Neuronal stem cell (in vitro differentiated cells): ENCODE results near the gene SH3PXD2A.
A peak's percentile ranks its signal among the peaks of the same experiment; 100 is the strongest.

ENCODE experiments used
- DNase-seq: peaks from one replicate; pipeline ENCODE4 v3.0.0-alpha.2; 2013; ENCODE audit warnings: low spot score
- H2AFZ ChIP-seq: one replicate; pipeline ENCODE4 v1.6.1; 2013; ENCODE audit warnings: mild to moderate bottlenecking, low read length, inconsistent platforms
- H2AK5ac ChIP-seq: 2 replicates; pipeline ENCODE4 v1.6.1; 2013; ENCODE audit warnings: low read depth, mild to moderate bottlenecking, inconsistent platforms, low read length, moderate library complexity, mixed read lengths
- H2BK120ac ChIP-seq: 2 replicates; pipeline ENCODE4 v1.6.1; 2013; ENCODE audit warnings: low read depth, mild to moderate bottlenecking, inconsistent platforms, low read length, moderate library complexity, mixed read lengths
- H2BK12ac ChIP-seq: one replicate; pipeline ENCODE4 v1.6.1; 2013; ENCODE audit warnings: low read length, inconsistent platforms
- H2BK15ac ChIP-seq: 2 replicates; pipeline ENCODE4 v1.6.1; 2013; ENCODE audit warnings: mild to moderate bottlenecking, low read length, inconsistent platforms, mixed read lengths
- H2BK5ac ChIP-seq: one replicate; pipeline ENCODE4 v1.6.1; 2013; ENCODE audit warnings: inconsistent platforms, mild to moderate bottlenecking, low read length, moderate library complexity
- H3K14ac ChIP-seq: one replicate; pipeline ENCODE4 v1.6.1; 2013; ENCODE audit warnings: low read length, inconsistent platforms
- H3K18ac ChIP-seq: 2 replicates; pipeline ENCODE4 v1.6.1; 2013; ENCODE audit warnings: low read length, inconsistent platforms
- H3K23ac ChIP-seq: 2 replicates; pipeline ENCODE4 v1.6.1; 2013; ENCODE audit warnings: low read depth, mild to moderate bottlenecking, mixed read lengths, low read length, inconsistent platforms; ENCODE audit not compliant: poor library complexity
- H3K27ac ChIP-seq: replicated peaks from 3 replicates; pipeline ENCODE4 v1.5.1; 2013; ENCODE audit warnings: low read length, inconsistent platforms
- H3K27me3 ChIP-seq, 3 experiments: 2 replicates each; pipeline ENCODE4 v1.6.1; 2013; ENCODE audit warnings: low read length in 3 of 3, mild to moderate bottlenecking in 2 of 3, inconsistent platforms in 1 of 3, low read depth in 1 of 3, mixed read lengths in 1 of 3, moderate library complexity in 1 of 3; ENCODE audit not compliant: control insufficient read depth in 3 of 3, insufficient read depth in 3 of 3
- H3K36me3 ChIP-seq, 2 donors: replicated peaks in 1 of 2; 2 replicates each; pipeline ENCODE4 v1.6.1; 2013; ENCODE audit warnings: low read length in 2 of 2; ENCODE audit not compliant: control insufficient read depth in 2 of 2, insufficient read depth in 2 of 2
- H3K4ac ChIP-seq: 2 replicates; pipeline ENCODE4 v1.6.1; 2013; ENCODE audit warnings: inconsistent platforms, mild to moderate bottlenecking, low read length, moderate library complexity
- H3K4me1 ChIP-seq, 2 donors: 1 replicate in 1 of 2; 2 replicates in 1 of 2; pipeline ENCODE4 v1.6.1; 2013; ENCODE audit warnings: low read length in 2 of 2, low read depth in 1 of 2; ENCODE audit not compliant: control insufficient read depth in 2 of 2, insufficient read depth in 1 of 2
- H3K4me2 ChIP-seq: one replicate; pipeline ENCODE4 v1.6.1; 2013; ENCODE audit warnings: mild to moderate bottlenecking, low read length, inconsistent platforms; ENCODE audit not compliant: insufficient read depth, poor library complexity, severe bottlenecking
- H3K4me3 ChIP-seq, 2 donors: 2 replicates each; pipeline ENCODE4 v1.5.1; 2013; ENCODE audit warnings: low read length in 2 of 2, mild to moderate bottlenecking in 2 of 2, inconsistent platforms in 1 of 2, moderate library complexity in 1 of 2
- H3K79me1 ChIP-seq: one replicate; pipeline ENCODE4 v1.6.1; 2013; ENCODE audit warnings: low read depth, mild to moderate bottlenecking, inconsistent platforms, low read length, moderate library complexity
- H3K9ac ChIP-seq: one replicate; pipeline ENCODE4 v1.6.1; 2013; ENCODE audit warnings: mild to moderate bottlenecking, low read depth, low read length, inconsistent platforms; ENCODE audit not compliant: poor library complexity
- H3K9me3 ChIP-seq, 2 donors: replicated peaks in 1 of 2; 2 replicates each; pipeline versions ENCODE3 to v1.6.1; 2013; ENCODE audit warnings: low read length in 2 of 2, mild to moderate bottlenecking in 2 of 2, inconsistent platforms in 1 of 2, low read depth in 1 of 2, mixed read lengths in 1 of 2, moderate library complexity in 1 of 2; ENCODE audit not compliant: control insufficient read depth in 2 of 2, insufficient read depth in 1 of 2
- H4K8ac ChIP-seq: one replicate; pipeline ENCODE4 v1.6.1; 2013; ENCODE audit warnings: low read depth, mild to moderate bottlenecking, inconsistent platforms, low read length, moderate library complexity
- H4K91ac ChIP-seq: one replicate; pipeline ENCODE4 v1.6.1; 2013; ENCODE audit warnings: low read length, low read depth, mild to moderate bottlenecking, inconsistent platforms; ENCODE audit not compliant: poor library complexity
- WGBS, 2 donors: extraction: QIAGEN DNeasy Blood & Tissue Kit; methylation state at CpG; one replicate each; pipeline ENCODE4 v1.1.7; 2013; ENCODE audit warnings: missing lambda C conversion rate in 2 of 2, mixed read lengths in 1 of 2; ENCODE audit not compliant: insufficient read length in 2 of 2, insufficient replicate concordance in 1 of 2; ENCODE audit errors: extremely low coverage in 2 of 2; 5-methylcytosine and 5-hydroxymethylcytosine counted together

Gene SH3PXD2A

GRCh38 chr10:103691723-103692435 is 163.5 kb downstream of the SH3PXD2A start:
- Histone ChIP-seq H3K18ac (peak overlapping the region; percentile 96), H4K91ac (no peak overlapping the region), H3K14ac (no peak overlapping the region), H3K27ac (no peak overlapping the region), H3K27me3 (peaks cover 4 to 21% (median 6%) of the 10 kb centered on the region in 3 experiments), H2AK5ac (peak overlapping the region; percentile 20), H2BK12ac (peak overlapping the region; percentile 33), H3K23ac (no peak overlapping the region), H3K4me1 (peaks cover 13 to 23% of the 10 kb centered on the region in 2 donors), H2BK120ac (no peak overlapping the region), H3K4me3 (no peak overlapping the region), H2BK5ac (no peak overlapping the region), H2AFZ (no peak overlapping the region), H3K79me1 (no peaks in the 10 kb centered on the region), H3K9ac (peak overlapping the region; percentile 64), H3K4me2 (no peak overlapping the region), H3K36me3 (no peaks in the 10 kb centered on the region), H2BK15ac (peak overlapping the region; percentile 62), H3K9me3 (peaks cover 0 to 2% of the 10 kb centered on the region in 2 donors), H3K4ac (no peak overlapping the region), H4K8ac (no peak overlapping the region)
- no peak for DNase-seq
- WGBS, 2 donors = no CpG with 5 or more reads among the region's 17 CpGs

- Histone ChIP-seq H3K79me1 (no peaks in the 10 kb centered on the region), H3K4ac (no peak overlapping the region), H3K23ac (no peak overlapping the region), H3K9ac (peak overlapping the region; percentile 64), H2BK5ac (no peak overlapping the region), H3K36me3 (no peaks in the 10 kb centered on the region), H3K4me3 (no peak overlapping the region), H2BK120ac (no peak overlapping the region), H4K8ac (no peak overlapping the region), H2AFZ (no peak overlapping the region), H4K91ac (no peak overlapping the region), H3K4me2 (no peak overlapping the region), H2BK12ac (no peak overlapping the region), H3K27ac (no peak overlapping the region), H3K27me3 (peaks cover 4 to 21% (median 6%) of the 10 kb centered on the region in 3 experiments), H2BK15ac (peak overlapping the region; percentile 62), H3K4me1 (peaks cover 7 to 18% of the 10 kb centered on the region in 2 donors), H3K14ac (no peak overlapping the region), H3K18ac (peak overlapping the region; percentile 9), H3K9me3 (peaks cover 0 to 2% of the 10 kb centered on the region in 2 donors), H2AK5ac (peak overlapping the region; percentile 20)
- no CpG with 5 or more reads among the region's 4 CpGs for WGBS, 2 donors
- DNase-seq = no peak
Observed at GRCh38 chr10:103691267-103691666, 164.1 kb downstream of the SH3PXD2A start.

GRCh38 chr10:103690281-103690680 is 165.1 kb downstream of the SH3PXD2A start:
- H3K23ac ChIP-seq = no peak overlapping the region
- no peak overlapping the region for H3K4me2 ChIP-seq
- H3K27me3 ChIP-seq = peaks cover 4 to 21% (median 6%) of the 10 kb centered on the region in 3 experiments
- H3K27ac ChIP-seq = no peak overlapping the region
- H2AFZ ChIP-seq = no peak overlapping the region
- H2BK120ac ChIP-seq = no peak overlapping the region
- no peak for DNase-seq
- H3K4me1 ChIP-seq = peaks cover 7 to 17% of the 10 kb centered on the region in 2 donors
- no peak overlapping the region for H2BK5ac ChIP-seq
- no peak overlapping the region for H3K14ac ChIP-seq
- H3K79me1 ChIP-seq = no peaks in the 10 kb centered on the region
- no peak overlapping the region for H3K4ac ChIP-seq
- H4K91ac ChIP-seq = no peak overlapping the region
- H2BK15ac ChIP-seq = no peak overlapping the region
- no peak overlapping the region for H3K4me3 ChIP-seq
- no peak overlapping the region for H3K9ac ChIP-seq
- H3K9me3 ChIP-seq = peaks cover 0 to 2% of the 10 kb centered on the region in 2 donors
- no peak overlapping the region for H2AK5ac ChIP-seq
- no peak overlapping the region for H4K8ac ChIP-seq
- no CpG with 5 or more reads among the region's 2 CpGs for WGBS, 2 donors
- H3K36me3 ChIP-seq = no peaks in the 10 kb centered on the region
- H3K18ac ChIP-seq = no peak overlapping the region
- no peak overlapping the region for H2BK12ac ChIP-seq

- Histone ChIP-seq H3K23ac (no peak overlapping the region), H3K4me1 (peaks cover 7 to 14% of the 10 kb centered on the region in 2 donors), H3K14ac (no peak overlapping the region), H2BK12ac (no peak overlapping the region), H2BK120ac (no peak overlapping the region), H3K9me3 (peaks cover 0 to 2% of the 10 kb centered on the region in 2 donors), H3K18ac (no peak overlapping the region), H3K9ac (no peak overlapping the region), H3K27ac (no peak overlapping the region), H4K91ac (no peak overlapping the region), H2AK5ac (no peak overlapping the region), H3K79me1 (no peaks in the 10 kb centered on the region), H2AFZ (no peak overlapping the region), H3K4me2 (no peak overlapping the region), H3K4ac (no peak overlapping the region), H3K4me3 (no peak overlapping the region), H3K36me3 (no peaks in the 10 kb centered on the region), H2BK5ac (no peak overlapping the region), H3K27me3 (peaks cover 0 to 5% (median under 1%) of the 10 kb centered on the region in 3 experiments), H4K8ac (no peak overlapping the region), H2BK15ac (no peak overlapping the region)
- no CpG with 5 or more reads among the region's 4 CpGs for WGBS, 2 donors
- no peak for DNase-seq
Observed at GRCh38 chr10:103688491-103688890, 166.9 kb downstream of the SH3PXD2A start.
